Activated naive CD4-positive, alpha-beta T cell treated with anti-CD3 and anti-CD28 coated beads, Interleukin-2, amount 50 U/mL, for 72 hours (primary cell): ENCODE results near the gene NOD1. TPM values are rescaled to one million over a fixed set of nuclear protein-coding genes. Genes with fewer than 3 reads are reported as not detected.
"Not testable (repeated sequence)": the region's sequence is repeated elsewhere in the genome, so short reads cannot be mapped to it uniquely, and the experiment has no call there.

Source experiments
- ATAC-seq, 2 donors: fragments of 150-1000 bp; cut with Tn5 transposase; 2 replicates each; pipeline ENCODE4 v1.10.0; 2021; ENCODE audit warnings: mild to moderate bottlenecking in 2 of 2, moderate library complexity in 2 of 2
- DNase-seq, 2 donors: peaks; one replicate each; pipeline ENCODE4 v3.0.0; 2021 to 2022; ENCODE audit warnings: low spot score in 2 of 2
- H3K27ac Mint-ChIP-seq, 2 donors: one replicate each; pipeline ENCODE4 v1.8.0; 2022; ENCODE audit warnings: mild to moderate bottlenecking in 2 of 2, mixed read lengths in 2 of 2
- H3K36me3 Mint-ChIP-seq, 2 donors: one replicate each; pipeline ENCODE4 v1.8.0; 2022; ENCODE audit warnings: mixed read lengths in 2 of 2
- H3K9me3 Mint-ChIP-seq, 2 donors: one replicate each; pipeline ENCODE4 v1.8.0; 2022; ENCODE audit warnings: mixed read lengths in 2 of 2
- total RNA-seq, 2 donors: library from RNA; stranded (reverse); gene quantifications; one replicate each; pipeline ENCODE4 v1.2.3, GENCODE V29; 2022

Gene NOD1
- total RNA-seq, 2 donors from 2014 or later = 8.2 to 17.2 TPM

DNA sequence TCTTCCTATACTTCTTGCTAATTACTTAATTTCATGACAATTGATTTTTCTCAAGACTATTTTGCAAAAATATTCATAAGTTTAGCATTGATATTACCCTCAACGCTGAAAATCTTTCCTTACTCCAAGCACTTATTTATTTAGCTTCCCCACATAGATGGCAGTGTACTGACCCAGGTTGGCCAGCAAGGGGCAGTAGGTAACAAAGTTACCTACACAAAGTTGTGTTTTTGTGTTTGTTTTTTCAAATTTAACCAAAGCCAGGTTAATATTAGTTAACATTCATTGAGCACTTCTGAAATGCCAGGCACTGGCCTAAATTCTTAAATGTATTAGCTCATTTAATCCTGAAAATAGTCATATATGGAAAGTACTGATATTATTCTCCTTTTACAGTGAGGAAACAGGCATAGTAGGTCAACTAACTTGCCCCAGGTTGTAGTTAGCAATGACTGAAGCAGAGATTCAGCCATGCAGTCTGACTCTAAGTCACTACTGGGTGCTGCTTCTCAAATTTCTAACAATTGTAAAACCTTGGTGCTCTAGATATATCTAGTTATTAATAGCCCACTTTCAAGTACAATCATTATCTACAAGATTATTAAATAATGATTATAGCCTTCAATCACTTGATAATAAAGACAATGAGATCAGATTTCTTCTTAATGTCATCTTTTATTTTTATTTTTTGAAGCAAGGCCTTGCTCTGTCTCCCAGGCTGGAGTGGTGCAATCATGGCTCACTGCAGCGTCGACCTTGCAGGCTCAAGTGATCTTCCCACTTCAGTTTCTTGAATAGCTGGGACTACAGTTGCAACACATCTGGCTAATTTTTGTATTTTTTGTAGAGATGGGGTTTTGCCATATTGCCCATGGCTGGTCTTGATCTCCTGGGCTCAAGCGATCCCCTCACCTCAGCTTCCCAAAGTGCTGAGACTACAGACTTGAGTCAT lies 31.8 kb upstream of the NOD1 start:
- H3K36me3 Mint-ChIP-seq = peaks cover 0 to 7% of the 10 kb centered on the region in 2 donors
- peak; percentile 65 to 68 for ATAC-seq
- no peak overlapping the region for H3K27ac Mint-ChIP-seq
- peak in 1 of 2 donors; percentile 22 for DNase-seq
- H3K9me3 Mint-ChIP-seq = peaks cover 0 to 5% of the 10 kb centered on the region in 2 donors

DNA sequence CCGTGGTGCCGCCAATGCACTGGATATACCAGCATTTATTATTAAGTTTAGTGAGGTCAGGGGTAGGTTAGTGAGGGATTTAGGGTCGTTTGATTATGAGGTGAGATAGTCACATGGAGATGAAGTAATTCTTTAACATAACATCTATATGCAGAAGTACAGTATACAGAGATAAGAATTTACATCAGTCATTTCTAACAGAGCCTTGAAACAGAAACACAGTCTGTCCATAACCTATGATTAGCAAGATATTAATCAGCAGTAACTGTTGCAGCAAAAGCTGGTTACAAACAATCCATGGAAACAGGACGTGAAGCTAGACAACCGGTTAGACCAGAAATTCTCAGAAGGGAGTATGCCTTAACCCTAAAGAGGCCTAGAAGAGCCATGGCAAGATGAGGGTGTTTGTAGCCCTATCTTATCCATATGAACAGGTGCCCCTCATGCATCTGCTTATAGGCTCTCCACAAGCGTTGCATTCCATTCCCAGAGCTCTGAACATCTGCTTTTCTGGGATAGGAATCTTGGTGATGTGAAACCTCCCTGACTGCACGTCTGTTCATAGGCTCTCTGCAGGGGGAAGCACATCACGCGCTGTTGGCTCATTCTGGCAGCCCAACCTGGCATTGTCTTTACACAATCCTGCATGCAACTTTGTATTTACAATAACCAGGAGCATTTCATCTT lies 30.7 kb upstream of the NOD1 start:
- not testable (repeated sequence) for DNase-seq, ATAC-seq, H3K27ac Mint-ChIP-seq, H3K9me3 Mint-ChIP-seq
- H3K36me3 Mint-ChIP-seq = peaks cover 7 to 12% of the 10 kb centered on the region in 2 donors

DNA sequence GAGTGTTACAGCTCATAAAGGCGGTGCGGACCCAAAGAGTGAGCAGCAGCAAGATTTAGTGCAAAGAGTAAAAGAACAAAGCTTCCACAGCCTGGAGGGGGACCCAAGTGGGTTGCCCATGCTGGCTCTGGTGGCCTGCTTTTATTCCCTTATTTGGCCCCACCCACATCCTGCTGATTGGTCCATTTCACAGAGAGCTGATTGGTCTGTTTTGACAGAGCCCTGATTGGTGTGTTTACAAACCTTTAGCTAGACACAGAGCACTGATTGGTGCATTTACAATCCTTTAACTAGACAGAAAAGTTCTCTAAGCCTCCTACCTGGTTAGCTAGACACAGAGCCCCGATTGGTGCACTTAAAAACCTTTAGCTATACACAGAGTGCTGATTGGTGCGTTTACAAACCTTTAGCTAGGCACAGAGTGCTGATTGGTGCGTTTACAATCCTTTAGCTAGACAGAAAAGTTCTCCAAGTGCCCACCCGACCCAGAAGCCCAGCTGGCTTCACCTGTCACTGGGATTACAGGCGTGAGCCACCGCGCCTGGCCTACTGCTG lies 28.8 kb upstream of the NOD1 start:
- not testable (repeated sequence) for H3K9me3 Mint-ChIP-seq, ATAC-seq, H3K27ac Mint-ChIP-seq, DNase-seq
- peaks cover 23 to 27% of the 10 kb centered on the region in 2 donors for H3K36me3 Mint-ChIP-seq

DNA sequence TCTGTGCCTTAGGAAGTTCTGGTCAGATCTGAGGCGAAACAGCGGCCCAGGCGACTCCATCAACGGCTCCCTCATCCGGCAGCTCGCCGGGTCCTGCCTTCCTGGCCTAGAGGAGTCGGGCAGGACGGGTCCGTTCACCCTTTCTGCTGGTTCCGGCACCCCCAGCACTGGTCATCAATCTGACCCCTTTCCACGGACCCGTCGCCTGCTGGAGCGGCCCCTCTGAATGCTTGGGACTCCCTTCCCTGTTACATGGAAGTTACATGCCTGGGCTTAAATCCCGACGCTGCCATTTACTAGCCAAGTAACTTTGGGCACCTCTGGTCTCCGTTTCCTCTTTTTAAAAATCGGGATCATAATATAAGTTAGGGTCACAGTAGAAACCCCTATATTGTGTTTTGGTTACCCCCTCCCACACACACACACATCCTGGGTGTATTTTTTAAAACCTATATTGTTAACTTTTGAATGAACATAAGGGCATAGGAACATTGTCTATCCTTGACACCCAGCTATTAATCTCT lies 26.7 kb upstream of the NOD1 start:
- Mint-ChIP-seq H3K9me3 (peaks cover 0 to 5% of the 10 kb centered on the region in 2 donors), H3K36me3 (peaks cover 29 to 39% of the 10 kb centered on the region in 2 donors), H3K27ac (peak overlapping the region; percentile 88 to 91)
- no peak for ATAC-seq
- DNase-seq = no peak

DNA sequence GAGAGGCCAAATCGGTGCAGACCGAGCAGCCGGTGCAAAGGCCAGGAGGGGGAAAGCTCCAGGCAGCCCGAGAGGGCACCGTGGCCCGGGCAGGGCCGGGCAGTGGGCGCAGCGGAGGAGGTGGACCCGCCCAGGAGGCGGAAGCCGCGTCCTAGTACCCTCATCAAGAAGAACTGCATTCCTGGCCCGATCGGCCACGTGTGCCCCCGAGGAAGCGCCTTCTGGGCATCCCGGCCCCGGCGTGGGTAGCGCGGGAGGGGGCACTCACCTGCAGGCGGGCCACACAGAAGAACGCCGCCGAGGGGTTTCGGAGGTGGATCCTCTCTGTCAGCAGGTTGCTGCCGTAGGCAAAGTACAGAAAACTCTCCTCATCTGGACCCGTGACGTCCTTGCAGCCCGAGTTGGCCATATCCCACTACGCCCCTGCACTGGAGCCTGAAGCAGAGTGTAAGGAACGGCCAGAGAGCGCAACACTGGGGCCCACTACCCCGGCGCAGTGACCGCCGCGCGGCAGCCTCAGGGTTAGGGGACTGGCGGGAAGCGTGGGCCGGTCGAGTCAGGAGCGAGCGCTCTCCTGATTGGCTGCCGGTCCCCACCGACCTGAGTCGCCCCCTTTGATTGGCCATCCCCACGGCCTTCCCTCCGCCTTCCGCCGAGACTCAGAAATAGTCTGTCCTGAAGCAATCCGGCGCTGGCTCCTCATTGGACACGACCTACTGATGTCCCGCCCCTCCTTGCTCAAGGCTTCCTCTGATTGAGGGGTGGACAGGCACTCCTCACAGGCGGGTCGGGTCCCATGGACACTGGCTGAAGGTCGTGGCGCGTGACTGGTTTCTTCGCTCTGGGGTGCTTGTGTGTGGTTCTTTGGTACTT lies 26.0 kb upstream of the NOD1 start, which contains the start of gene GGCT:
TSS of gene GGCT (minus strand) at position 529 of the 873 bp plus-strand sequence. CDS start at position 409, 120 bp downstream.
- peaks cover 29 to 39% of the 10 kb centered on the region in 2 donors for H3K36me3 Mint-ChIP-seq
- H3K9me3 Mint-ChIP-seq = peaks cover 0 to 5% of the 10 kb centered on the region in 2 donors
- ATAC-seq (peak; percentile 97 to 98), DNase-seq (peak; percentile 94 to 99)
- peak within 1 kb of the TSS; percentile 88 to 93 for H3K27ac Mint-ChIP-seq

DNA sequence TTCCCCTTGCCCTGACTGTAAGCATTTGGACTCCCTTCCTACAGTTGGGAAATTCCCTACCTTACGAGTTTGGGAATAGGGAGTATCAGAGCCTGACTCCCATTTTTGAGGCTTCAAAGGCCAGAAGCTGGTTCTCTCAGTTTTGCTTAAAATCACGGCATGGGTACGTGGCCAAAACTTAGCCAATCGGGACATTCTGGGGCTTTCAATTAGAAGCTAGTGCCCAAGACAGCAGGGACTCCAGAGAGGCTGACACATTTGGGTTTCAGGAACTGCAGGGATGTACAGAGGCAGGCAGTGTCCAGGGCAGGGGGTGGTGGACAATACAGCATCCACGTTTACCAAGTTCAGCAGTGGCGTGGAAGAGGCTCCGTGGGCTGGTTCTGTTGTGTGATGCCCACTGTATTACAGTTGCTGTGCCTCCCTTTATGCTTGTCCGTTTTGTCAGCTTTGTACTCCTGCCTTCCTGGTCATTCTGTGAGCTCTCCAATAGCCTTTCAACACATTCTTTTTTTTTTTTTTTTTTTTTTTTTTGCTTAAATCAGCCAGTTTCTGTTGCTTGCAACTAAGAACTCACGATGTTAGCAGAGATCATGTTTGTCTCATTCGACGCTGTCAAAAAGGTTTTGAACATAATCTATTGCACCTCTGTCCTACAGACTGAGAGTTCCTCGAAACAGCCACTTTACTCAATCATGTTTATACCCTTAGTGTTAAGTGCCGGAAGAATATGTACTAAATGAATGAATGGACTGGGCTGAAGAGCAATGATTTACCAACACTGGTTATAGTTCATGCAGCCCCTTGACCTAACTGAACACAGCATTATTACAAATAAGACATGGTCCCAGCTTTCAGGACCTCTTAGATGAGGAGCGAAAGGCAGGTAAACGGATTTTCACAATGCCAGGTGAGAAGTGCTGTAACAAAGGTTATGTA lies 25.0 kb upstream of the NOD1 start:
- H3K27ac Mint-ChIP-seq = peak overlapping the region; percentile 88 to 93
- DNase-seq (no peak), ATAC-seq (no peak)
- H3K9me3 Mint-ChIP-seq = peaks cover 0 to 5% of the 10 kb centered on the region in 2 donors
- peaks cover 29 to 42% of the 10 kb centered on the region in 2 donors for H3K36me3 Mint-ChIP-seq

DNA sequence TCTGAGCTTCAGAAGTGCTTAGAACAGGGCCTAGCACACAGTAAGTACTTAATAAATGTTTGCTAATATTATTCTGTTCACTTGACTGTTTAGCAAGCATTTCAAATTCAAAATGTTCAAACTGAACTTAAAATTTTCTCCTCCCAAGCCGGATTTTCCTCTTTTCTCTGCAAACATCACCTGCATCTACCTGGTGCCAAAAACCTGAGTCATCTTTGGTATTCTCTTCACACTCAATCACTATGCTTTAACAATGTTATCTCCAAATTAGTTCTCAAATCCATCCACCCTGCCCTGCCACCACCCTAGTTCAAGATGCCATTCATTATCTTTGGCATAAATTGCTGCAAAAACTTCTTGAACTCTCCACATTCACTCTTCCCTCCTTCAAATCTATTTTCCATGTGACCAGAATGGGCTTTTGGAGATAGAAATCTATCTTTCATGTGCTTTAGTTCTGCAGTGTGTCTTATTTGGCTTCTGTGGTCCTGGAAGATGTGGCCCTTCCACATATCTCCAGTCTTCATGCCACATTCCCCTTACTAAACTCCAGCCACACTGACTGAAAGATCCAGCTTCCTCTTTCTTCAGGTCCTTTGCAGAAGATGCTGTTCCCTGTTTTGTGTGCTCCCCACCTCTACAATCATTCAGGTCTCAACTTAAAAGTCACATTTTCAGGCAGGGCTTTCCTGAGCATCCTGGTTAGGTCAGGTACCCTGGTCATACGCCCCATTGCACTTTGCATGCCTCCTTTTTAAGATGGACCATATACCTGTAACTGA lies 24.1 kb upstream of the NOD1 start:
- no peak for DNase-seq
- Mint-ChIP-seq H3K36me3 (peaks cover 29 to 44% of the 10 kb centered on the region in 2 donors), H3K9me3 (peaks cover 0 to 3% of the 10 kb centered on the region in 2 donors), H3K27ac (no peak overlapping the region)
- no peak for ATAC-seq

DNA sequence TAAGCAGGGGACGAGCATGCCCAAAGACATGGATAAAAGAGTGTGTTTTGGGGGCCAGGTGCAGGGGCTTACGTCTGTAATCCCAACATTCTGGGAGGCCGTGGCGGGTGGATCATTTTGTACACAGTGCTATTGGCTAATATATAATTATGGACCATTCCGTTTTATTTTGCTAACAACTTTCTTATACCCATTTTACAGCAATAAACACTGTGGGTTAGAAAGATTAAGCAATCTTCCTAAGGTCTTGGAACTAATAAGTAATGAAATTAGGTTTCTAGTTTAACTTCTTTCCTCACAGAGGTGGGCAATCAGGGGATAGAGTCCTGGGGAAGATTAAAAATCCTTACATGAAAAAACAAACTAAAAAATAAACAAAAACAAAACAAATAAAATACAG lies 22.7 kb upstream of the NOD1 start:
- peaks cover 38 to 47% of the 10 kb centered on the region in 2 donors for H3K36me3 Mint-ChIP-seq
- no peaks in the 10 kb centered on the region for H3K9me3 Mint-ChIP-seq
- DNase-seq (no peak), ATAC-seq (no peak)
- no peak overlapping the region for H3K27ac Mint-ChIP-seq

DNA sequence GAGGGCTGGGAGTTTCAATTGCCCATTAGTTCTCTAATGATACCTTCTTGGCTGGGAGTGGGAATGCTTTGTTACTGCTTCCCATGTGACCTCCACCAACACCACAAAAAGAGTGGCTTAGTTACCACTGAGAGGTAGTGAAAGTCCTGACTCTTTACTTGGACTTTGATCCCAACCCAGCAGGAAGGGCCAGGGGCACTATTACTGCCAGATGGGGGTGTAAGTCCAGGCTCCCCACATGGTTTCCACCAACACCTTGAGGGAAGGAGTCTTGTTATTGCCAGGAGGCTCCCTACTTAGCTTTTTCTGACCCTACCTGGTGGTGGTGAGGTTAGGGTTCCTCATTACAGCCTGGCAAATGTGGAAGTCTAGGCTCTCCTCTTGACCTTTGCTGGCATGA lies 14.6 kb upstream of the NOD1 start:
- Mint-ChIP-seq H3K27ac (no peak overlapping the region), H3K9me3 (peaks cover 15 to 17% of the 10 kb centered on the region in 2 donors), H3K36me3 (peaks cover 20 to 28% of the 10 kb centered on the region in 2 donors)
- DNase-seq (no peak), ATAC-seq (no peak)

DNA sequence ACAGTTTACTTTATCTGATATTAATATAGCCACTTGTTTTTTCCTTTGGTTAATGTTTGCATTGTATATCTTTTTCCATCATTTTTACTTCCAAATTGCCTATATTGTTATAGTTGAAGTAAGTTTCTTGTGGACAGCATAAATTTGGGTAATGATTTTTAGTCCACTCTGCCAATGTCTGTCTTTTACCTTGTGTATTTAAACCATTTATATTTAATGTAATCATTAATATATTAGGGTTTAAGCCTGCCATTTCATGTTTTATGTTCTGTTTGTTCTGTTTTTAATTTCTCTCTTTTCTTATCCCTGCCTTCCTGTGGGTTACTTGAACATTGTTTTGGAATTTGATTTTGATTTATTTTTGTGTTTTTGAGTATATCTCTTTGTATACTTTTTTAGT lies 12.8 kb upstream of the NOD1 start:
- Mint-ChIP-seq H3K36me3 (peaks cover 12 to 19% of the 10 kb centered on the region in 2 donors), H3K27ac (no peak overlapping the region), H3K9me3 (peaks cover 15 to 17% of the 10 kb centered on the region in 2 donors)
- no peak for DNase-seq
- no peak for ATAC-seq

DNA sequence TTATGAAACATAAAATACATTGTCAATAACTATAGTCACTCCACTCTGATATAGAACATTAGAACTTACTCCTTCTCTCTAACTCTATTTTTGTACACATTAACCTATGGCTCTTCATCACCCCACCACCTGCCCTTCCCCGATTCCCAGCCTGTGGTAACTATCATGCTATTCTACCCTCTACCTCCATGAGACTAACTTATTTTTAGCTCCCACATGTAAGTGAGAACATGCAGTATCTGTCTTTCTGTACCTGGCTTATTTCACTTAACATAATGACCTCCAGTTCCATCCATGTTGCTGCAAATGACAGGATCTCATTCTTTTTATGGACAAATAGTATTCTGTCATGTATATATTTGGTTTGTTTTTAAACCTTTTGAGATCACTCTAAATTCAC lies 8.8 kb upstream of the NOD1 start:
- DNase-seq (no peak), ATAC-seq (no peak)
- Mint-ChIP-seq H3K9me3 (peaks cover 10 to 13% of the 10 kb centered on the region in 2 donors), H3K36me3 (peaks cover 0 to 4% of the 10 kb centered on the region in 2 donors), H3K27ac (no peak overlapping the region)

DNA sequence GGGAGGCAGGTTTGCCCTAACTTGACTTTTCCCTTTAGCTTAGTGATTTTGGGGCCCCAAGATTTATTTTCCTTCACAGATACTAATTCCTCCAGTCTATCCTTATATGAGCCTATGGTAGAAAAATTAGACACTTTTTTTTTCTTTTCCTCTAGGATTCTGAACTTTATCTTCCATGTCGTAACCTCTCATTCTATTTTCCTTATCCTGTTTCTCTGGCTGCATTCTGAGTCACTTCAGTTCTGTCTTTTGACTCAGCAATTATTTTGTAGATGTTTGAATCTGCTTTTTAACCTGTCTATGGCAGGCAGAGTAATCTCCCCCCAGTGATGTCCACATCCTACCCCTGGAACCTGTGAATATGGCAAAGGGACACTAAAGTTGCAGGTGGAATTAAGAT lies 7.1 kb upstream of the NOD1 start:
- DNase-seq (no peak), ATAC-seq (no peak)
- Mint-ChIP-seq H3K9me3 (no peaks in the 10 kb centered on the region), H3K36me3 (no peaks in the 10 kb centered on the region), H3K27ac (no peak overlapping the region)

DNA sequence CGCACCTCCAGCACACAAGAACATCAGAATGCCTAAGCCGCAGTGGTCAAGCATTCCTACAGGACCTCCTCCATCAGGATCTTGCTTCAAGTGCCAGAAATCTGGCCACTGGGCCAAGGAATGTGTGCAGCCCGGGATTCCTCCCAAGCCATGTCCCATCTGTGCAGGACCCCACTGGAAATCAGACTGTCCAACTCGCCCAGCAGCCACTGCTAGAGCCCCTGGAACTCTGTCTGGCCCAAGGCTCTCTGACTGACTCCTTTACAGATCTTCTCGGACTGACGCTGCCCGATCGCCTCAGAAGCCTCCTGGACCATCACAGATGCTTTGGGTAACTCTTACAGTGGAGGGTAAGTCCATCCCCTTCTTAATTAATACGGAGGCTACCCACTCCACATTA lies 2.8 kb upstream of the NOD1 start:
- H3K9me3 Mint-ChIP-seq, H3K27ac Mint-ChIP-seq, ATAC-seq, DNase-seq, H3K36me3 Mint-ChIP-seq: not testable (repeated sequence)
